ENCODE data around the gene AMH. TPM values are rescaled to one million over a fixed set of nuclear protein-coding genes. Genes with fewer than 3 reads are reported as not detected.

Gene AMH
- total and polyA plus RNA-seq, 2 of the 13 experiments (the other 11 are each of a cell fraction or from before 2014, with no cell fraction given): 0.03 to 0.18 TPM

- Histone ChIP-seq H3K36me3 (replicated peaks in 1 of 2; ENCODE audit: control insufficient read depth in 1 of 2, insufficient read depth in 2 of 2, low read length in 2 of 2) (peaks cover 26 to 63% of the 10 kb centered on the region in 2 experiments), H3K27me3 (ENCODE audit: control insufficient read depth in 1 of 2, insufficient read depth in 2 of 2, low read length in 2 of 2) (no peaks in the 10 kb centered on the region), H3K27ac (ENCODE audit: extremely low read length, insufficient read depth, low read length) (no peak overlapping the region), H3K9ac (ENCODE audit: insufficient read depth, low read depth, low read length) (no peak overlapping the region), H3K9me3 (ENCODE audit: low read length) (no peaks in the 10 kb centered on the region), H4K20me1 (ENCODE audit: insufficient read depth, low read length) (peaks cover 17% of the 10 kb centered on the region; the same call in 1 of the 2 replicates), H2AFZ (ENCODE audit: low read length) (no peak overlapping the region), H3K4me3 (replicated peaks in 1 of 3; ENCODE audit: insufficient read depth in 1 of 3, low read depth in 2 of 3, low read length in 3 of 3) (no peak overlapping the region), H3K79me2 (ENCODE audit: insufficient read depth, low read length) (peaks cover 19% of the 10 kb centered on the region), H3K4me2 (ENCODE audit: low read depth, low read length) (no peak overlapping the region), H3K4me1 (ENCODE audit: insufficient read depth, low read length) (no peaks in the 10 kb centered on the region)
- 97% methylated on average over 15 of the region's 15 CpGs for WGBS (ENCODE audit: low lambda C conversion rate)
- in situ Hi-C loops (cut with HindIII; ENCODE audit: extremely low pct_ligation_motif_present, low pct_unique_long_range_greater_than_20kb): no loop called here
- CTCF ChIA-PET (ENCODE audit: low intra/inter-chr PET ratio, low total read pairs): no interaction called here
- POLR2A ChIA-PET: no interaction called here
- no TSS peak for BruUV-seq (replicated peaks)
- FAIRE-seq (no peak), DNase-seq (ENCODE audit: low spot score) (no peak), ATAC-seq (no peak)
- intact Hi-C loops (cut with micrococcal nuclease; ENCODE audit: unreplicated experiment): no loop called here
- TF ChIP-seq DR1 (CRISPR knock-in tag; IDR thresholded peaks at IDR 0.05): no peak
- no peak for TF ChIP-seq ZBTB26 (CRISPR knock-in tag; IDR thresholded peaks at IDR 0.05; ENCODE audit: borderline replicate concordance)
- no peak for TF ChIP-seq CCAR2 (optimal IDR thresholded peaks at IDR 0.05; ENCODE audit: low read depth, low read length)
- no peak for TF ChIP-seq ZNF616 (CRISPR knock-in tag; IDR thresholded peaks at IDR 0.05; ENCODE audit: low read depth)
These were observed 46.8 kb upstream of the AMH start for GRCh38 chr19:2202366-2202765.

GRCh38 chr19:2207008-2207407, 42.1 kb upstream of the AMH start:
- H3K27ac ChIP-seq (ENCODE audit: extremely low read length, insufficient read depth, low read length): no peak overlapping the region
- no TSS peak for BruUV-seq (replicated peaks)
- no peak overlapping the region for H2AFZ ChIP-seq (ENCODE audit: low read length)
- 100% methylated on average over 9 of the region's 15 CpGs for WGBS (ENCODE audit: low lambda C conversion rate)
- CTCF ChIA-PET (ENCODE audit: low intra/inter-chr PET ratio, low total read pairs): no interaction called here
- no peak overlapping the region for H3K4me3 ChIP-seq (replicated peaks in 1 of 3; ENCODE audit: insufficient read depth in 1 of 3, low read depth in 2 of 3, low read length in 3 of 3)
- H4K20me1 ChIP-seq (ENCODE audit: insufficient read depth, low read length): peaks cover 1% of the 10 kb centered on the region; the same call in 1 of the 2 replicates
- H3K36me3 ChIP-seq (replicated peaks in 1 of 2; ENCODE audit: control insufficient read depth in 1 of 2, insufficient read depth in 2 of 2, low read length in 2 of 2): peaks cover 38 to 82% of the 10 kb centered on the region in 2 experiments
- in situ Hi-C loops (cut with HindIII; ENCODE audit: extremely low pct_ligation_motif_present, low pct_unique_long_range_greater_than_20kb) (no loop called here), intact Hi-C loops (cut with micrococcal nuclease; ENCODE audit: unreplicated experiment) (no loop called here)
- no peaks in the 10 kb centered on the region for H3K9me3 ChIP-seq (ENCODE audit: low read length)
- no peak overlapping the region for H3K4me2 ChIP-seq (ENCODE audit: low read depth, low read length)
- TF ChIP-seq GATA4 (IDR thresholded peaks at IDR 0.05; ENCODE audit: borderline replicate concordance, low read depth) (no peak), ZNF720 (CRISPR knock-in tag; IDR thresholded peaks at IDR 0.05) (no peak), RBM22 (optimal IDR thresholded peaks at IDR 0.05; ENCODE audit: low read length) (peak; percentile 43), ZNF343 (CRISPR knock-in tag; IDR thresholded peaks at IDR 0.05) (no peak), ZNF484 (CRISPR knock-in tag; IDR thresholded peaks at IDR 0.05; ENCODE audit: borderline replicate concordance, low read depth) (no peak)
- DNase-seq (ENCODE audit: low spot score): no peak
- POLR2A ChIA-PET: no interaction called here
- H3K27me3 ChIP-seq (ENCODE audit: control insufficient read depth in 1 of 2, insufficient read depth in 2 of 2, low read length in 2 of 2): no peaks in the 10 kb centered on the region
- no peak for ATAC-seq
- peaks cover 9% of the 10 kb centered on the region for H3K4me1 ChIP-seq (ENCODE audit: insufficient read depth, low read length)
- FAIRE-seq: no peak
- peaks cover 6% of the 10 kb centered on the region for H3K79me2 ChIP-seq (ENCODE audit: insufficient read depth, low read length)
- no peak overlapping the region for H3K9ac ChIP-seq (ENCODE audit: insufficient read depth, low read depth, low read length)

Measured in HepG2 (cell line).